Stimulated activated CD4-positive, alpha-beta T cell treated with anti-CD3 and anti-CD28 coated beads, Interleukin-15, amount 100 ng/mL, for 24 hours (primary cell): ENCODE data around the gene MBLAC1.

Source experiments
- DNase-seq: peaks from one replicate; pipeline ENCODE4 v3.0.0-alpha.2; 2020

MBLAC1 gene

GRCh38 chr7:100098913-100099312 lies 27.9 kb upstream of the MBLAC1 start:
- DNase-seq: no peak

- DNase-seq: no peak
Observed at GRCh38 chr7:100099452-100099851, 27.3 kb upstream of the MBLAC1 start.

- peak; percentile 89 for DNase-seq
Observed at GRCh38 chr7:100100420-100101015, 26.2 kb upstream of the MBLAC1 start.

GRCh38 chr7:100101016-100101862 lies 25.5 kb upstream of the MBLAC1 start, which contains the start of the genes AP4M1 and MCM7:
Gene AP4M1 (plus strand): TSS chr7:100101643. CDS start chr7:100101715, 72 bp downstream.
Gene MCM7 (minus strand): TSS chr7:100101397. CDS start chr7:100101294, 103 bp downstream.
- DNase-seq: peak; percentile 99

GRCh38 chr7:100102950-100103840 lies 23.6 kb upstream of the MBLAC1 start:
- DNase-seq: no peak

- no peak for DNase-seq
Observed at GRCh38 chr7:100105534-100105933, 21.2 kb upstream of the MBLAC1 start.

GRCh38 chr7:100106633-100107032 lies 20.1 kb upstream of the MBLAC1 start:
- no peak for DNase-seq

- DNase-seq: no peak
Observed at GRCh38 chr7:100107125-100107737, 19.5 kb upstream of the MBLAC1 start.

- no peak for DNase-seq
Observed at GRCh38 chr7:100107890-100108289, 18.9 kb upstream of the MBLAC1 start.

- DNase-seq: no peak
Observed at GRCh38 chr7:100109521-100110163, 17.1 kb upstream of the MBLAC1 start.

- no peak for DNase-seq
Observed at GRCh38 chr7:100111156-100111555, 15.6 kb upstream of the MBLAC1 start.

GRCh38 chr7:100111914-100112313 lies 14.9 kb upstream of the MBLAC1 start:
- DNase-seq: no peak

- DNase-seq: no peak
Observed at GRCh38 chr7:100115026-100115425, 11.7 kb upstream of the MBLAC1 start.

- no peak for DNase-seq
Observed at GRCh38 chr7:100118388-100119071, 8.2 kb upstream of the MBLAC1 start.

GRCh38 chr7:100119072-100119969 lies 7.4 kb upstream of the MBLAC1 start, which contains the start of the genes CNPY4 and TAF6:
Gene CNPY4 (plus strand): TSS chr7:100119634. CDS start chr7:100119745, 111 bp downstream.
Gene TAF6 (minus strand): TSS chr7:100119358. CDS start chr7:100114209, 5,149 bp downstream.
- peak; percentile 97 for DNase-seq

GRCh38 chr7:100119970-100120732 lies 6.6 kb upstream of the MBLAC1 start:
- peak; percentile 78 for DNase-seq

GRCh38 chr7:100120733-100121036 lies 6.1 kb upstream of the MBLAC1 start:
- no peak for DNase-seq

GRCh38 chr7:100122067-100122466 lies 4.7 kb upstream of the MBLAC1 start:
- DNase-seq: no peak

GRCh38 chr7:100122568-100122967 lies 4.2 kb upstream of the MBLAC1 start:
- DNase-seq: no peak
